ENCODE results near the gene PKNOX1.
"Not testable (repeated sequence)": the region's sequence is repeated elsewhere in the genome, so short reads cannot be mapped to it uniquely, and the experiment has no call there.

PKNOX1 gene

GRCh38 chr21:42974832-42975820 is 764 bp downstream of the PKNOX1 start:
- Histone ChIP-seq H3K27me3 (ENCODE audit: control insufficient read depth, insufficient read depth, low read length) (no peaks in the 10 kb centered on the region), H3K9me3 (ENCODE audit: control insufficient read depth, low read depth, low read length) (no peaks in the 10 kb centered on the region), H3K27ac (ENCODE audit: low read length) (peak overlapping the region; percentile 81), H3K4me1 (ENCODE audit: control insufficient read depth, low read depth, low read length) (peaks cover 40% of the 10 kb centered on the region), H3K4me3 (ENCODE audit: low read length) (peak overlapping the region; percentile 62), H3K9ac (ENCODE audit: low read length) (peak overlapping the region; percentile 90), H3K36me3 (ENCODE audit: control insufficient read depth, low read depth, low read length) (peaks cover 18% of the 10 kb centered on the region)

DNA sequence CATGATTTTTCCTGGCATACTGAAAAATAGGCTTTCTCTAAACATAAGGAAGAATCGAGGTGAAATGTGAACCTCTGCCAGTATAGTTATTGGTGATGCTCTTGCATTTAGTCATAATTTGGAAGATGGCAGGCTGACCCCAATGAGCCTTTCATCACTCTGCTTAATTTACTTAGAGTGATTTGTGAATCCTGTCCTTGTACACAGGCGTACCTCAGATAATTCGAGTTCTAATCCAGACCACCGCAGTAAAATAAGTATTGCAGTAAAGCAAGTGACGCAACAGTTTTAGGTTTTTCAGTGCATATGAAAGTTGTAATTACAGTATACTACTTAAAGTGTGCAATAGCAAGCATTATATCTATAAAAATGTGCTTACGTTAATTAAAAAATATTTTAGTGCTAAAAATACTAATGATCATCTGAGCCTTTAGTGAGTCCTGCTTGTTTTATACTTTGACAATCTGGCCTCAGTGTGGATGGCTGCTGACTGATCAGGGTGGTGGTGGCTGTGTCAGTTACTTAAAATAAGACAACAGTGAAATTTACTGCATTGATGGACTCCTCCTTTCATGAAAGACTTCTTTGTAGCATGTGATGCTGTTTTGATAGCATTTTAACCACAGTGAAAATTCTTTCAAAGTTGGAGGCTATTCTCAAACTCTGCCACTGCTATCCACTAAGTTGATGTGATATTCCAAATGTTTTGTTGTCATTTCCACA is 1.7 kb downstream of the PKNOX1 start:
- Histone ChIP-seq H3K9me3 (ENCODE audit: control insufficient read depth, low read depth, low read length) (no peaks in the 10 kb centered on the region), H3K27me3 (ENCODE audit: control insufficient read depth, insufficient read depth, low read length) (no peaks in the 10 kb centered on the region), H3K36me3 (ENCODE audit: control insufficient read depth, low read depth, low read length) (peaks cover 18% of the 10 kb centered on the region), H3K27ac (ENCODE audit: low read length) (peak overlapping the region; percentile 81), H3K9ac (ENCODE audit: low read length) (peak overlapping the region; percentile 90), H3K4me1 (ENCODE audit: control insufficient read depth, low read depth, low read length) (peaks cover 47% of the 10 kb centered on the region), H3K4me3 (ENCODE audit: low read length) (peak overlapping the region; percentile 62)

DNA sequence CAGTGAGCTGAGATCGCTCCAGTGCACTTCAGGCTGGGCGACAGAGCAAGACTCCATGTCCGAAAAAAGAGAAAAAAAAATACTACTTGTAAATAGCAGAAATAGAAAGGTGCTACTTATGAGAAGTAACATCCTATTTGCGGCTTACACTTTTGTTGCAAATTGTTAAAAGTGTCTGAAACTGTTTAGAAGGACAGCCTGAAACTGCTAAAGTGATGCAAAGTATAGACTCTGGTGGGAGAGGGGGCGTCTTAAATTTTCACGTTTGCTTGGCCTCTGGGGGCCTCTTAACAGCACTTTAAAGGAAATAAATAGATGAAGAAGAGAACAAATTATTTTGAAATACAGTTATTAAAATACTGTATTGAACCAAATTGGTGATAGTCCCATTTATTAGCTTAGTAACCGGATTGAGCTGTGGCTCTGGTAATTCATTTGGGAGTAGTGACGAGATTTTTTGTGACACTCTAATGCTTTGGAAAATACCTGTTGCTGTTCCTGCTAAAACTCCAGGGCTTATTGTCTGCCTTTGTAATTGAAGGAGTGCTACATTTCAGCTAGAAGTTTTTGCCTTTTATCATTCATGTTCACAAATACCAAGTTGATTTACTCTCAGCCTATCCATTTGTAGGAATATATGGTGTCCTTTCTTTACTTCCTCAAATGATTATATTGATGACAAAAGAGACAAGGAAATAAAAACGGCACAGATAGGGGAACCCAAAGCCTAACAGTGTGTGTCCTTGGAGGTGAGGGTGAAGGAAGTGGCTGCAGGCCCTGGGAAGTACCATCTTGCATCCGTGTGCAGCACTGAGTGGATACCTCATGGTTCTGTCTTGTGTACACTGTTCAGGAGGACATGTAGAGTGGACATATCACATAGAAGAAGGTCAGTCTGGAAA is 6.2 kb downstream of the PKNOX1 start:
- Histone ChIP-seq H3K27me3 (ENCODE audit: control insufficient read depth, insufficient read depth, low read length) (no peaks in the 10 kb centered on the region), H3K4me3 (ENCODE audit: low read length) (no peak overlapping the region), H3K27ac (ENCODE audit: low read length) (no peak overlapping the region), H3K4me1 (ENCODE audit: control insufficient read depth, low read depth, low read length) (peaks cover 29% of the 10 kb centered on the region), H3K36me3 (ENCODE audit: control insufficient read depth, low read depth, low read length) (peaks cover 18% of the 10 kb centered on the region), H3K9ac (ENCODE audit: low read length) (no peak overlapping the region), H3K9me3 (ENCODE audit: control insufficient read depth, low read depth, low read length) (no peaks in the 10 kb centered on the region)

- no peak overlapping the region for H3K4me3 ChIP-seq (ENCODE audit: low read length)
- peaks cover 18% of the 10 kb centered on the region for H3K36me3 ChIP-seq (ENCODE audit: control insufficient read depth, low read depth, low read length)
- no peak overlapping the region for H3K9ac ChIP-seq (ENCODE audit: low read length)
- peaks cover 25% of the 10 kb centered on the region for H3K4me1 ChIP-seq (ENCODE audit: control insufficient read depth, low read depth, low read length)
- no peak overlapping the region for H3K27ac ChIP-seq (ENCODE audit: low read length)
- H3K9me3 ChIP-seq (ENCODE audit: control insufficient read depth, low read depth, low read length), result no peaks in the 10 kb centered on the region
- H3K27me3 ChIP-seq (ENCODE audit: control insufficient read depth, insufficient read depth, low read length), result no peaks in the 10 kb centered on the region
Measured at GRCh38 chr21:42981214-42981523, 6.8 kb downstream of the PKNOX1 start.

DNA sequence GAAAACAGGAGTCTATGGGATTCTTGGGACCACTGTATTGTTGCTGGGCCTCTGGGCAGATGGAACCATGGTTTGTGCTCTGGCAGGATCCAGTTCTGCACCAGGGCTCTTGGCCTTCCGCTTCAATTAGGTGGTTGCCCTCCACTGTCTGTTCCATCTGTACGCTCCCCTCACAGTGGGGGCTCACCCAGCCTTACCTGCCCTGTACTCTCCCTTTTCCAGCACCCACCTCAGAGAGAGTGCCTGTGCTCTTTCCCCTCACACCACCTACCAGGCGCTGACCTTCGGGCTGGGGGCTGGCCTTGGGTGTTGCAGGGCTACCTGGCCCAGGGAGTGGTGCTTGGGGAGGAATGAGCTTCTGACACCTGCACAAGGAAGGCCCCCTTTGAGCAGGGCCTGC is 7.5 kb downstream of the PKNOX1 start:
- Histone ChIP-seq H3K4me1 (ENCODE audit: control insufficient read depth, low read depth, low read length) (peaks cover 18% of the 10 kb centered on the region), H3K36me3 (ENCODE audit: control insufficient read depth, low read depth, low read length) (peaks cover 12% of the 10 kb centered on the region), H3K4me3 (ENCODE audit: low read length) (no peak overlapping the region), H3K27ac (ENCODE audit: low read length) (no peak overlapping the region), H3K9ac (ENCODE audit: low read length) (no peak overlapping the region), H3K27me3 (ENCODE audit: control insufficient read depth, insufficient read depth, low read length) (no peaks in the 10 kb centered on the region), H3K9me3 (ENCODE audit: control insufficient read depth, low read depth, low read length) (no peaks in the 10 kb centered on the region)

DNA sequence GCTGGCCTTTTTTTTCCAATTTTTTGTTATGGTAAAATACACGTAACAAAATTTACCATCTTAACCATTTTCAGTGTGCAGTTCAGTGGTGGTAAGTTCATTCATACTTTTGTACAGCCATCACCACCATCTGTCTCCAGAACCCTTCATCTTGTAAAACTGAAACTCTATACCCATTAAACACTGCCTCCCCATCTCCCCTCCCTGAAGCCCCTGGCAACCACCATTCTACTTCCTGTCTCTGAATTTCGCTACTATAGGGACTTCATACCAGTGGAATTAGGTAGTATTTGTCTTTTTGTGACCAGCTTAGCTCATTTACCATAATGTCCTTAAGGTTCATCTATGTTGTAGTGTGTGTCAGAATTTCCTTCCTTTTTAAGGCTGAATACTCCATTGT is 8.7 kb downstream of the PKNOX1 start:
- Histone ChIP-seq H3K4me3 (ENCODE audit: low read length) (no peak overlapping the region), H3K36me3 (ENCODE audit: control insufficient read depth, low read depth, low read length) (peaks cover 5% of the 10 kb centered on the region), H3K9me3 (ENCODE audit: control insufficient read depth, low read depth, low read length) (no peaks in the 10 kb centered on the region), H3K27me3 (ENCODE audit: control insufficient read depth, insufficient read depth, low read length) (no peaks in the 10 kb centered on the region), H3K27ac (ENCODE audit: low read length) (no peak overlapping the region), H3K9ac (ENCODE audit: low read length) (no peak overlapping the region), H3K4me1 (ENCODE audit: control insufficient read depth, low read depth, low read length) (peaks cover 13% of the 10 kb centered on the region)

- peaks cover 4% of the 10 kb centered on the region for H3K36me3 ChIP-seq (ENCODE audit: control insufficient read depth, low read depth, low read length)
- H3K4me3 ChIP-seq (ENCODE audit: low read length), result no peak overlapping the region
- H3K27me3 ChIP-seq (ENCODE audit: control insufficient read depth, insufficient read depth, low read length), result no peaks in the 10 kb centered on the region
- H3K9me3 ChIP-seq (ENCODE audit: control insufficient read depth, low read depth, low read length), result no peaks in the 10 kb centered on the region
- no peak overlapping the region for H3K27ac ChIP-seq (ENCODE audit: low read length)
- peaks cover 13% of the 10 kb centered on the region for H3K4me1 ChIP-seq (ENCODE audit: control insufficient read depth, low read depth, low read length)
- H3K9ac ChIP-seq (ENCODE audit: low read length), result no peak overlapping the region
Measured at GRCh38 chr21:42983869-42984268, 9.5 kb downstream of the PKNOX1 start.

GRCh38 chr21:42986125-42986783 is 11.9 kb downstream of the PKNOX1 start:
- no peaks in the 10 kb centered on the region for H3K27me3 ChIP-seq (ENCODE audit: control insufficient read depth, insufficient read depth, low read length)
- H3K4me3 ChIP-seq (ENCODE audit: low read length), result no peak overlapping the region
- H3K36me3 ChIP-seq (ENCODE audit: control insufficient read depth, low read depth, low read length), result no peaks in the 10 kb centered on the region
- H3K27ac ChIP-seq (ENCODE audit: low read length), result no peak overlapping the region
- no peaks in the 10 kb centered on the region for H3K9me3 ChIP-seq (ENCODE audit: control insufficient read depth, low read depth, low read length)
- no peak overlapping the region for H3K9ac ChIP-seq (ENCODE audit: low read length)
- H3K4me1 ChIP-seq (ENCODE audit: control insufficient read depth, low read depth, low read length), result peaks cover 3% of the 10 kb centered on the region

DNA sequence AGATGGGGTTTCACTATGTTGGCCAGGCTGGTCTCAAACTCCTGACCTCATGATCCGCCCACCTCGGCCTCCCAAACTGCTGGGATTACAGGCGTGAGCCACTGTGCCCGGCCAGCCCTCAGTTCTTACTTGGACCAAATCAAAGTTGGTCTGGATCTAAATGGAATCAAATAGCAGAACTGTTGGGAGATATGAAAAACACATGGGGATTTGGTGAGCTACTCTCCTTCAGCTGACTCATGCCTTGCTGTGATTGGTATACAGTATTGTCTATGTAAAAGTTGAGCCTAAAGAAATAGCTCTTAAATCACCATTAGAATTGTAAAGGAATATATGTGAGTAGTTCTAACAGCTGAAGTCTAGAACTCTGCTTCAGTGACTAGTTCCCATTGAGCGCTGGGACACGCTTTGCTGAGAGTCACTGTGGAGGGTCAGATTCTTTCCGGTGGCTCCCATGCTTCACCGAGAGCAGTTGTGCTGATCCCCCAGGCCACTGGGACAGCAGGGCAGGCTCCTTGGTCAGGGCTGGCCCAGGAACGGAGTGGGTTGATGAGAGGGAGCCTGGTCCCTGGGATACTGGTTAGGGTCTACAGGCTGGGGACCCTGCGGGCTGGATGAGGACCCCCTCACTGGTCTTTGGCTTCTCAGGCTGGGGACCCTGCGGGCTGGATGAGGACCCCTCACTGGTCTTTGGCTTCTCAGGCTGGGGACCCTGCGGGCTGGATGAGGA is 14.0 kb downstream of the PKNOX1 start:
- H3K36me3 ChIP-seq (ENCODE audit: control insufficient read depth, low read depth, low read length), result no peaks in the 10 kb centered on the region
- H3K4me1 ChIP-seq (ENCODE audit: control insufficient read depth, low read depth, low read length), result peaks cover 4% of the 10 kb centered on the region
- H3K27me3 ChIP-seq (ENCODE audit: control insufficient read depth, insufficient read depth, low read length), result no peaks in the 10 kb centered on the region
- H3K9me3 ChIP-seq (ENCODE audit: control insufficient read depth, low read depth, low read length), result no peaks in the 10 kb centered on the region
- no peak overlapping the region for H3K4me3 ChIP-seq (ENCODE audit: low read length)
- H3K9ac ChIP-seq (ENCODE audit: low read length), result no peak overlapping the region
- no peak overlapping the region for H3K27ac ChIP-seq (ENCODE audit: low read length)

DNA sequence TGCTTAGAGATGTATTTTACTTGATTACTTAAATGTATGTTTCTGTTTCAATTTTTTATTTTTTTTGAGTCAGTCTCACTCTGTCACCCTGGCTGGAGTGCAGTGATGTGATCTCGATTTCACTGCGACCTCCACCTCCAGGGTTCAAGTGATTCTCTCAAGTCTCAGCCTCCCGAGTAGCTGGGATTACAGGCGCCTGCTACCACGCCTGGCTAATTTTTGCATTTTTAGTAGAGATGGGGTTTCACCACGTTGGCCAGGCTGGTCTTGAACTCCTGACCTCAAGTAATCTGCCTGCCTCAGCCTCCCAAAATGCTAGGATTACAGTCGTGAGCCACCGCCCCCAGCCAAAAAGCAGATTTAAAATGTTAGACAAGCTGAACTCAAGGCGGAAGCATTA is 15.0 kb downstream of the PKNOX1 start:
- not testable (repeated sequence) for H3K36me3 ChIP-seq (ENCODE audit: control insufficient read depth, low read depth, low read length); H3K9ac ChIP-seq (ENCODE audit: low read length); H3K27me3 ChIP-seq (ENCODE audit: control insufficient read depth, insufficient read depth, low read length); H3K4me1 ChIP-seq (ENCODE audit: control insufficient read depth, low read depth, low read length); H3K4me3 ChIP-seq (ENCODE audit: low read length); H3K9me3 ChIP-seq (ENCODE audit: control insufficient read depth, low read depth, low read length); H3K27ac ChIP-seq (ENCODE audit: low read length)
